GM23248 (cell line): ENCODE results near the gene ISCU.

Experiments
- EZH2 ChIP-seq: fragments of 200-600 bp; sonication (generic); IDR thresholded peaks from 2 replicates; pipeline ENCODE4 v1.6.1; 2018; ENCODE audit warnings: antibody characterized with exemption, mild to moderate bottlenecking; ENCODE audit not compliant: insufficient read depth, poor library complexity, severe bottlenecking
- EZH2phosphoT487 ChIP-seq: fragments of 200-600 bp; sonication (generic); IDR thresholded peaks from 2 replicates; pipeline ENCODE4 v1.6.1; 2018; ENCODE audit warnings: antibody characterized with exemption, moderate library complexity, mild to moderate bottlenecking, low read depth; ENCODE audit not compliant: insufficient read depth

DNA sequence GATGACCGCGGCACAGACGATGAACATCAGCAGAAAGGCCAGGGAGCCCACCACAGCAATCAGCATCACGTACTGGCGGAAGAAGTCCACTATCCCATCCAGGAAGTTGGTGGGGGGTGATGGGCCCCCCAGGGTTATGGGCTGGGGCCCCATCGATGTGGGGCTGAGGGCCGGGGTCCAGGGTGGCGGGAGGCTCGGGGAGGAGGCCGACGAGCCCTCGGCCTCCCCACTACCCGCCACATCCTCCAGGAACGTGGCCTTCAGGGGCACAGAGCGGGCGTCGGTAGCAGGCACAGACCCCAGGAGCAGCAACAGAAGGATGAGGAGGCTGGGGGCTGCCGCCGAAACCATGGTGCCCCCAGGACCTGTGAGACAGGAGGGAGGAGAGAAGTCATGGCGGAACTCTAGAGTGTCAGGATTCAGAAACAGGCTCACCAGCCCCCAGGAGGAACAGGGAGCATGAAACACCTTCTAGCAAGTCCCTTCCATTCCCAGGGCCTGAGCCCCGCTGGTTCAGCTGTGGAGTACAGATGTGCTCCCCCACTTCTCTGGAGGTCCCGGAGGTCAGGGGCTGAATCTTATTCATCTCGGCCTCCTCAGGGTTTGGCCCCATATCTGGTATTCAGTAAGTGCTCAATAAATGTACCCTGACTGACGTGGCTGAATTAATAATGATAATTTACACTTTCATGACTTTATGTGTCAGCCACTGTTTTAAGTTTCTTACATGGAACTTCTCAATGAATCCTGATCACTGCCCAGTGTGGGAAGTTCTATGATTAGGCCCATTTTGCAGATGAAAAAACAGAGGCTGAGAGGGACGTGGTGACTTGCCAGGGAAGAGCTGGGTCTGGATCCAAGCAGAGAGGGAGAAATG is 29.9 kb downstream of the ISCU start:
- no peak for TF ChIP-seq EZH2
- TF ChIP-seq EZH2phosphoT487: no peak
